Dermis blood vessel endothelial cell (primary cell): ENCODE results near the gene EME1. TPM values are rescaled to one million over a fixed set of nuclear protein-coding genes. Genes with fewer than 3 reads are reported as not detected.
"Not testable (repeated sequence)": the region's sequence is repeated elsewhere in the genome, so short reads cannot be mapped to it uniquely, and the experiment has no call there.

Experiments
- DNase-seq: peaks from one replicate; pipeline ENCODE4 v3.0.0; 2010
- total RNA-seq: library from RNA; depleted of rRNA; stranded (reverse); fragments of >200 nt; gene quantifications from 2 replicates; pipeline ENCODE4 v1.2.3, GENCODE V29; 2014

Gene EME1
- total RNA-seq, 1 donor from 2014 or later = 1.0 TPM

- peak; percentile 65 for DNase-seq
These were observed 23.5 kb downstream of the EME1 start for GRCh38 chr17:50396261-50397110.

GRCh38 chr17:50397111-50397918 lies 24.3 kb downstream of the EME1 start, which contains the start of gene LRRC59:
LRRC59 (minus strand) TSS chr17:50397523; CDS start chr17:50397317, 206 bp downstream.
- DNase-seq = peak; percentile 91

DNA sequence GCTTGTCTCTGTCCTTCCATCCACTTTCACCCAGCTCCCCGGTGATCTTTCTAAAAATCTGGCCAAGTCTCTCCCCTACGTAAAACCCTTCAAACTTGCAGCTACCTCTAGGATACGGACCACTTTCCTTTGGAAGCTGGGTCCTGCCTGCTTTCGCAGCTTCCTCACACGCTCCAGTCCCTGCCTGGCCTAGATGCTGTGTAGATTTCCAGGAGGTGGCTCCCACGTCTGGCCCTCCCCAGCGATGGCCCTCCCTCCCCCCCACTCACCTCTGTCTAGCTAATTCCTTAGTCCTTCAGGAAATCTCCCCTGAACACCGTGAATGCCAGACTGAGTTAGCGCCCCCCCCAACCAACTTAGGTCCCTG lies 24.9 kb downstream of the EME1 start:
- no peak for DNase-seq

GRCh38 chr17:50398672-50399071 lies 25.6 kb downstream of the EME1 start:
- DNase-seq = not testable (repeated sequence)

- DNase-seq = not testable (repeated sequence)
These were observed 26.6 kb downstream of the EME1 start for GRCh38 chr17:50399591-50399990.

GRCh38 chr17:50405351-50405750 lies 32.3 kb downstream of the EME1 start:
- not testable (repeated sequence) for DNase-seq

- DNase-seq = no peak
These were observed 33.5 kb downstream of the EME1 start for GRCh38 chr17:50406578-50406977.

DNA sequence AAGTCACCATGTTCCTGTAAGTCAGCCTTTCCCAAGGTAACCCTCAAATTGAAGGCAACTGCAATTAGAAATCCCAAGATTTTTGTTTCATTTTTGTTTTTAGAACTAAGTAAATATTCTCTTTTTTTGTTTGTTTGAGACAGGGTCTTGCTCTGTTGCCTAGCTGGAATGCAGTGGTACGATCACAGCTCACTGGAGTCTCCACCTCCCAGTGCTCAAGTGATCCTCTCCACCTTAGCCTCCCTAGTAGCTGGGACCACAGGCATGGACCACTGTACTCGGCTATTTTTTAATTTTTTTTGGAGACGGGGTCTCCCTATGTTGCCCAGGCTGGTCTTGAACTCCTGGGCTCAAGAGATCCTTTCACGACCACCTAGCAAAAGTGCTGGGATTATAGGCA lies 34.9 kb downstream of the EME1 start:
- no peak for DNase-seq

- no peak for DNase-seq
These were observed 39.2 kb downstream of the EME1 start for GRCh38 chr17:50412188-50412732.

DNA sequence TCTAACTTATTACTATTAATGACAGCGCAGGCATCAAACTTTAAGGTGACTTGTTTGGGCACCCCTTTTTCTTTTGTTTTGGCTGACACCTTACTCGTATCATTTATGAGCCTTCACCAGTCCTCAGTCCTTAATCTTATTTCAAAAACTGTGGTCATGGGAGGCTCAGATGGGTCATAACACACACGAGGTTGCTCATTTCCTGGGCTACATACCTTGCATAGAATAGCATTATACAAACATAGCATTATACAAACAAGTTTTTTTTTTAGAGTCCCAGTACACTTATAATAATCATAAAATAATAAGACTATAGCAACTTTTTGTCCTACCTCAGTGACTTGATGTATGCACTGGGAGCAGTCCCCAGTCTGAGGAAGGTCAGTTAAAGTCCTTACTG lies 41.8 kb downstream of the EME1 start:
- no peak for DNase-seq

GRCh38 chr17:50419577-50419976 lies 46.5 kb downstream of the EME1 start:
- not testable (repeated sequence) for DNase-seq

DNA sequence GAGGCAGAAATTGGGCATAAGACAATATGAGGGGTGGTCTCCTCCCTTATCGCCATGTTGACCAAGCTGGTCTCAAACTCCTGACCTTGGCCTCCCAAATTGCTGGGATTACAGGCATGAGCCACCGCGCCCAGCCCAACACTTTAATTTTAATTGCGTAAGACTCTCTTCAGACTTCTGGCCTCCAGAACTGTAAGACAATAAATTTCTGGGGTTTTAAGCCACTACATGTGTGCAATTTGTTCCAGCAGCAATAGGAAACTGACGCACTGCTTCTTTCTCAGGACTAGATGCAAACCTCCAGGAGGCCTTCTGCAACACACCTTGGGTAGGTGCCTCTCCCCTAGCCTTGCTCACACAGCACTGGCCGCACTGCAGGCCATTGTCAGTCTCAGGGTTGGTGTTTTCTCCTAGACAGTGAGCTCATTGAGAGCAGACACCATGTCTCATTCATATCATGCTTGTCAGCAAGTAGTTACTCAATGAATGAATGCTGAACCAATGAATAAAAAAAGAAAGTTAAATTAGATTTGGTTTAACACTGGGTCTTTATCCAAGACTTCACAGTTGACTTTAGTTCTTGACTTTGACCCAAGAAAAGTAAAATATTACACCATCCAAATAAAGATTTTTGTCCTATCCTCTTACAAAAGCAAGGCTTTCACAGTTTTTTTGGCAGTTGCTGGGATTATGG lies 47.5 kb downstream of the EME1 start:
- no peak for DNase-seq

GRCh38 chr17:50421308-50422051 lies 48.5 kb downstream of the EME1 start:
- DNase-seq = peak; percentile 49

GRCh38 chr17:50422738-50423137 lies 49.7 kb downstream of the EME1 start:
- DNase-seq = no peak

GRCh38 chr17:50423553-50424159 lies 50.6 kb downstream of the EME1 start:
- peak; percentile 90 for DNase-seq

- peak; percentile 1 for DNase-seq
These were observed 51.4 kb downstream of the EME1 start for GRCh38 chr17:50424246-50424995.

- DNase-seq = no peak
These were observed 52.1 kb downstream of the EME1 start for GRCh38 chr17:50424996-50425681.

DNA sequence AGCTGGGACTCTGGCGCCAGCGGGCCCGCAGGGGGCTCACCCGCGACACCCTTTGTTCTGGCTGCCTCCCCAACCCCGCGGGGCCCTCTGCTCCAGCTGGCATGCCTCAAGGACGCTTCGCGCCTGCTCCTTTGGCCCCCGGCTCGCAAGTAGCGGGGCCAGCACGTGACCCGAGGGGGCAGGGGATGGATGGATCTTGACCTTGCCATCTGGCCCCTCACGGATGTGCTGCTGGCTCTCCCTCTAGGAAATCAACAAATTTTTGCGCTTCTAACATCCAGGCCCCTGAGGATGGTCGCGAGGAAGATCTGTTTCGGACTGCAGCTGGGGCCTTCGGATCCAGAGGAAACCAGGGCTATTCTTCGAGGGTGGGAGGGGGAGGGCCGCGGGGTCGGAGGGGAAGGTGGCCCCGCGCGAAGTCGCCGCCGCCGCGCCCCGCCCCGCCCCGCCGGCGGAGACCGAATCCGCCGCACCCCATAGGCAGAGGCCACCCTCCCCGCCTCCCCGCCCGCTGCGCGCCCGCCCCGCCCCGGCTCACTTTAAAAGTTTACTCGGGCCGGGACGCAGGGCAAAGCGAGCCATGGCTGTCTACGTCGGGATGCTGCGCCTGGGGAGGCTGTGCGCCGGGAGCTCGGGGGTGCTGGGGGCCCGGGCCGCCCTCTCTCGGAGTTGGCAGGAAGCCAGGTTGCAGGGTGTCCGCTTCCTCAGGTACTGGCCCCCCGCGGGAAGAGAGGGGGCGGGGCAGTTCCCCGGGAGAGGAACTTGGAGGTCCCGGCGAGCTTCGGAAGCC lies 52.8 kb downstream of the EME1 start, which contains the start of gene ACSF2:
ACSF2 (plus strand) TSS at position 537 of the 790 bp plus-strand sequence; CDS start at position 581, 44 bp downstream.
- peak; percentile 55 for DNase-seq

DNA sequence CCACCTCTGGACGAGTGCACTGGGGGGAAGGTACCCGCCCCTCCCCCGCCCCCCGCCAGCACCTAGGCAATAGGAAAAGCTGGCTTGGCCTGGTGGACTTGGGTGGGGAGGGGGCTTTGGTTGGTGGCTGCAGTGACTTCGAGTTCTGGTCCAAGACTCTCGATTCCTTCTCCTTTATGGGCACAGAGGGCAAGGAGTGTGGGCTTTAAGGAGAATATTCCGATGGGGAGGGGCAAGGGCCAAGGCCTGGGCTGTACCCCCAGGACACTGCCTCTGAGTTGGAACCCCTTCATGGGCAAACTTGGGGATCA lies 53.4 kb downstream of the EME1 start:
- no peak for DNase-seq
